ENCODE data around the gene SPATA9.

Gene SPATA9

DNA sequence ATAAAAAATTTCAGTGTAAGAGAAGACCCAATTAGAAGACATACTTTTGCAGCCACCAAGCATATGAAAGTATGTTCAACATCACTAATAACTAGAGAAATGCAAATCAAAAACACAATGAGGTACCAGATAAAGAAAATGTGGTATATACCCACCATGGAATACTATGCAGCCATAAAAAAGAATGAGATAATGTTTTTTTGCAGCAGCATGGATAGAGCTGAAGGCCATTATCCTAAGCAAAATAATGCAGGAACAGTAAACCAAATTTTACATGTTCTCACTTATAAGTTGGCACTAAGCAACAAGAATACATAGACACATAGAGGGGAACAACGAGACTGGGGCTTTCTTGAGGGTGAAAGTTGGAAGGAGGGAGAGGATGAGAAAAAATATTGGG is 6.9 kb upstream of the SPATA9 start:
- TF ChIP-seq TOX (CRISPR knock-in tag; IDR thresholded peaks at IDR 0.05; ENCODE audit: borderline replicate concordance) = no peak
- TF ChIP-seq, protein P1, sequence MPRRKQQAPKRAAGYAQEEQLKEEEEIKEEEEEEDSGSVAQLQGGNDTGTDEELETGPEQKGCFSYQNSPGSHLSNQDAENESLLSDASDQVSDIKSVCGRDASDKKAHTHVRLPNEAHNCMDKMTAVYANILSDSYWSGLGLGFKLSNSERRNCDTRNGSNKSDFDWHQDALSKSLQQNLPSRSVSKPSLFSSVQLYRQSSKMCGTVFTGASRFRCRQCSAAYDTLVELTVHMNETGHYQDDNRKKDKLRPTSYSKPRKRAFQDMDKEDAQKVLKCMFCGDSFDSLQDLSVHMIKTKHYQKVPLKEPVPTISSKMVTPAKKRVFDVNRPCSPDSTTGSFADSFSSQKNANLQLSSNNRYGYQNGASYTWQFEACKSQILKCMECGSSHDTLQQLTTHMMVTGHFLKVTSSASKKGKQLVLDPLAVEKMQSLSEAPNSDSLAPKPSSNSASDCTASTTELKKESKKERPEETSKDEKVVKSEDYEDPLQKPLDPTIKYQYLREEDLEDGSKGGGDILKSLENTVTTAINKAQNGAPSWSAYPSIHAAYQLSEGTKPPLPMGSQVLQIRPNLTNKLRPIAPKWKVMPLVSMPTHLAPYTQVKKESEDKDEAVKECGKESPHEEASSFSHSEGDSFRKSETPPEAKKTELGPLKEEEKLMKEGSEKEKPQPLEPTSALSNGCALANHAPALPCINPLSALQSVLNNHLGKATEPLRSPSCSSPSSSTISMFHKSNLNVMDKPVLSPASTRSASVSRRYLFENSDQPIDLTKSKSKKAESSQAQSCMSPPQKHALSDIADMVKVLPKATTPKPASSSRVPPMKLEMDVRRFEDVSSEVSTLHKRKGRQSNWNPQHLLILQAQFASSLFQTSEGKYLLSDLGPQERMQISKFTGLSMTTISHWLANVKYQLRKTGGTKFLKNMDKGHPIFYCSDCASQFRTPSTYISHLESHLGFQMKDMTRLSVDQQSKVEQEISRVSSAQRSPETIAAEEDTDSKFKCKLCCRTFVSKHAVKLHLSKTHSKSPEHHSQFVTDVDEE (CRISPR knock-in tag; IDR thresholded peaks at IDR 0.05) = no peak
- TF ChIP-seq OSR1 (CRISPR knock-in tag; IDR thresholded peaks at IDR 0.05) = no peak
- no peak for TF ChIP-seq ARNTL (CRISPR knock-in tag; IDR thresholded peaks at IDR 0.05; ENCODE audit: borderline replicate concordance, low read depth)
- TF ChIP-seq ISL1 (CRISPR knock-in tag; IDR thresholded peaks at IDR 0.05) = no peak
- TF ChIP-seq TCF4 (CRISPR knock-in tag; IDR thresholded peaks at IDR 0.05; ENCODE audit: borderline replicate concordance) = no peak
- no peak for TF ChIP-seq ZFP3 (CRISPR knock-in tag; IDR thresholded peaks at IDR 0.05)
- TF ChIP-seq ZNF565 (CRISPR knock-in tag; conservative IDR thresholded peaks at IDR 0.05; ENCODE audit: low read depth) = no peak
- TF ChIP-seq, protein P2, sequence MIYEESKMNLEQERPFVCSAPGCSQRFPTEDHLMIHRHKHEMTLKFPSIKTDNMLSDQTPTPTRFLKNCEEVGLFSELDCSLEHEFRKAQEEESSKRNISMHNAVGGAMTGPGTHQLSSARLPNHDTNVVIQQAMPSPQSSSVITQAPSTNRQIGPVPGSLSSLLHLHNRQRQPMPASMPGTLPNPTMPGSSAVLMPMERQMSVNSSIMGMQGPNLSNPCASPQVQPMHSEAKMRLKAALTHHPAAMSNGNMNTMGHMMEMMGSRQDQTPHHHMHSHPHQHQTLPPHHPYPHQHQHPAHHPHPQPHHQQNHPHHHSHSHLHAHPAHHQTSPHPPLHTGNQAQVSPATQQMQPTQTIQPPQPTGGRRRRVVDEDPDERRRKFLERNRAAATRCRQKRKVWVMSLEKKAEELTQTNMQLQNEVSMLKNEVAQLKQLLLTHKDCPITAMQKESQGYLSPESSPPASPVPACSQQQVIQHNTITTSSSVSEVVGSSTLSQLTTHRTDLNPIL (CRISPR knock-in tag; IDR thresholded peaks at IDR 0.05; ENCODE audit: low read depth) = no peak
- no peak for TF ChIP-seq ZC3H10 (CRISPR knock-in tag; IDR thresholded peaks at IDR 0.05)
- ATAC-seq = no peak

DNA sequence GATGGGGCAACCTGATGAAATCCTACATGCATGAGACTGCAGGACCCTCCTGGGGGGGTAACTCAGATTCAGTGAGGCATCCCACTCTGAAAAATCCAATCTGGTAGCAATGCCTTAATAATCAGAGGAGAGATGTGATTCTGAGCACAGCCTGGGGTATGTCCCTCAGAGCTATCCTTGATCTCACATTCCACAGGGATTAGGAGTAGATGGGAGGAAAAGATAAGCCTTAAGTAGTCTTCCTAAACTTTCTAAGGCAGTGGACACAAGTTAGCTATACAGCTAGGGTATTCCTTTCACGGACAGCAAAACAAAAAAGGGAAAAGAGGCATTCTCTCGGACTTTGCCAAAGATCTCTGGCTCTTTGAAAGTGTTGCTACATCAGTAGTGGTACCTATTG is 3.9 kb upstream of the SPATA9 start:
- ATAC-seq = peak; percentile 30; the same call in 1 of the 3 replicates
- TF ChIP-seq TCF4 (CRISPR knock-in tag; IDR thresholded peaks at IDR 0.05; ENCODE audit: borderline replicate concordance) (no peak), ESRRG (CRISPR knock-in tag; IDR thresholded peaks at IDR 0.05) (no peak), ARNTL (CRISPR knock-in tag; IDR thresholded peaks at IDR 0.05; ENCODE audit: borderline replicate concordance, low read depth) (no peak), ZFP30 (CRISPR knock-in tag; IDR thresholded peaks at IDR 0.05) (no peak), ZFP3 (CRISPR knock-in tag; IDR thresholded peaks at IDR 0.05) (no peak), ZNF565 (CRISPR knock-in tag; conservative IDR thresholded peaks at IDR 0.05; ENCODE audit: low read depth) (no peak), SNAI2 (CRISPR knock-in tag; IDR thresholded peaks at IDR 0.05) (no peak), ZC3H10 (CRISPR knock-in tag; IDR thresholded peaks at IDR 0.05) (no peak), TOX (CRISPR knock-in tag; IDR thresholded peaks at IDR 0.05; ENCODE audit: borderline replicate concordance) (no peak), BACH2 (CRISPR knock-in tag; IDR thresholded peaks at IDR 0.05; ENCODE audit: borderline replicate concordance) (no peak), OSR1 (CRISPR knock-in tag; IDR thresholded peaks at IDR 0.05) (no peak), CSDC2 (CRISPR knock-in tag; IDR thresholded peaks at IDR 0.05) (no peak), ISL1 (CRISPR knock-in tag; IDR thresholded peaks at IDR 0.05) (no peak), GLIS3 (CRISPR knock-in tag; IDR thresholded peaks at IDR 0.05) (no peak)
- TF ChIP-seq, protein P1 (CRISPR knock-in tag; IDR thresholded peaks at IDR 0.05) = no peak
- TF ChIP-seq, protein P2 (CRISPR knock-in tag; IDR thresholded peaks at IDR 0.05; ENCODE audit: low read depth) = no peak

DNA sequence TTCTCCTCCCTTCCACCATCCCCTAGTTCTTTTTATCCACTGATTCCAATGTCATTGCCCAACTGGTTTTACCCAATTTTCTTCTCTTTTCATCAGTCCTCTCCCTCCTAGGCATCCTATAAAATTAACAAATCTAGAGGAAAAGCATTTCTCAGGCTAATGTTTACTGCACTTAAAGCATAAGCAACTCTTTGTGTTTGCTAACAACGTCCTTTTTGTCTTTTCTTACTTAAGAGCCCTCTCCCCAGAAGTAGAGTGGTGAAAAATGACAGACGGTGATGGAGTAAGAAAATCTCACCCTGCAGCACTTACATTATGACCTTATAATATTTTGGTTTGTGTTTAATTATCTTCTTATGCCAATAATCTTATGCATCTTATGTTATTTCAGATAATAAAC is 1.6 kb upstream of the SPATA9 start:
- ATAC-seq = no peak
- no peak for TF ChIP-seq PPARA (CRISPR knock-in tag; IDR thresholded peaks at IDR 0.05; ENCODE audit: borderline replicate concordance)
- TF ChIP-seq SNAI2 (CRISPR knock-in tag; IDR thresholded peaks at IDR 0.05) = no peak
- no peak for TF ChIP-seq OSR1 (CRISPR knock-in tag; IDR thresholded peaks at IDR 0.05)
- TF ChIP-seq ZC3H10 (CRISPR knock-in tag; IDR thresholded peaks at IDR 0.05) = no peak
- TF ChIP-seq, protein P3, sequence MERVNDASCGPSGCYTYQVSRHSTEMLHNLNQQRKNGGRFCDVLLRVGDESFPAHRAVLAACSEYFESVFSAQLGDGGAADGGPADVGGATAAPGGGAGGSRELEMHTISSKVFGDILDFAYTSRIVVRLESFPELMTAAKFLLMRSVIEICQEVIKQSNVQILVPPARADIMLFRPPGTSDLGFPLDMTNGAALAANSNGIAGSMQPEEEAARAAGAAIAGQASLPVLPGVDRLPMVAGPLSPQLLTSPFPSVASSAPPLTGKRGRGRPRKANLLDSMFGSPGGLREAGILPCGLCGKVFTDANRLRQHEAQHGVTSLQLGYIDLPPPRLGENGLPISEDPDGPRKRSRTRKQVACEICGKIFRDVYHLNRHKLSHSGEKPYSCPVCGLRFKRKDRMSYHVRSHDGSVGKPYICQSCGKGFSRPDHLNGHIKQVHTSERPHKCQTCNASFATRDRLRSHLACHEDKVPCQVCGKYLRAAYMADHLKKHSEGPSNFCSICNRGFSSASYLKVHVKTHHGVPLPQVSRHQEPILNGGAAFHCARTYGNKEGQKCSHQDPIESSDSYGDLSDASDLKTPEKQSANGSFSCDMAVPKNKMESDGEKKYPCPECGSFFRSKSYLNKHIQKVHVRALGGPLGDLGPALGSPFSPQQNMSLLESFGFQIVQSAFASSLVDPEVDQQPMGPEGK (CRISPR knock-in tag; IDR thresholded peaks at IDR 0.05; ENCODE audit: borderline replicate concordance) = no peak
- no peak for TF ChIP-seq ZNF565 (CRISPR knock-in tag; conservative IDR thresholded peaks at IDR 0.05; ENCODE audit: low read depth)
- TF ChIP-seq BACH2 (CRISPR knock-in tag; IDR thresholded peaks at IDR 0.05; ENCODE audit: borderline replicate concordance) = no peak
- no peak for TF ChIP-seq ZNF70 (CRISPR knock-in tag; IDR thresholded peaks at IDR 0.05)
- TF ChIP-seq, protein P2 (CRISPR knock-in tag; IDR thresholded peaks at IDR 0.05; ENCODE audit: low read depth) = no peak
- no peak for TF ChIP-seq TOX (CRISPR knock-in tag; IDR thresholded peaks at IDR 0.05; ENCODE audit: borderline replicate concordance)
- TF ChIP-seq, protein P4, sequence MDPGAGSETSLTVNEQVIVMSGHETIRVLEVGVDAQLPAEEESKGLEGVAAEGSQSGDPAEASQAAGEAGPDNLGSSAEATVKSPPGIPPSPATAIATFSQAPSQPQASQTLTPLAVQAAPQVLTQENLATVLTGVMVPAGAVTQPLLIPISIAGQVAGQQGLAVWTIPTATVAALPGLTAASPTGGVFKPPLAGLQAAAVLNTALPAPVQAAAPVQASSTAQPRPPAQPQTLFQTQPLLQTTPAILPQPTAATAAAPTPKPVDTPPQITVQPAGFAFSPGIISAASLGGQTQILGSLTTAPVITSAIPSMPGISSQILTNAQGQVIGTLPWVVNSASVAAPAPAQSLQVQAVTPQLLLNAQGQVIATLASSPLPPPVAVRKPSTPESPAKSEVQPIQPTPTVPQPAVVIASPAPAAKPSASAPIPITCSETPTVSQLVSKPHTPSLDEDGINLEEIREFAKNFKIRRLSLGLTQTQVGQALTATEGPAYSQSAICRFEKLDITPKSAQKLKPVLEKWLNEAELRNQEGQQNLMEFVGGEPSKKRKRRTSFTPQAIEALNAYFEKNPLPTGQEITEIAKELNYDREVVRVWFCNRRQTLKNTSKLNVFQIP (CRISPR knock-in tag; IDR thresholded peaks at IDR 0.05; ENCODE audit: borderline replicate concordance, low read depth) = no peak
- no peak for TF ChIP-seq ARNTL (CRISPR knock-in tag; IDR thresholded peaks at IDR 0.05; ENCODE audit: borderline replicate concordance, low read depth)
- no peak for TF ChIP-seq TCF4 (CRISPR knock-in tag; IDR thresholded peaks at IDR 0.05; ENCODE audit: borderline replicate concordance)
- TF ChIP-seq ISL1 (CRISPR knock-in tag; IDR thresholded peaks at IDR 0.05) = no peak

Data from SK-N-SH treated with all-trans-retinoic acid at 6 μM for 48 hours (cell line).